Panc1 (cell line): ENCODE measurements around the gene B4GALT2. TPM values are rescaled to one million over a fixed set of nuclear protein-coding genes. Genes with fewer than 3 reads are reported as not detected.
A peak's percentile ranks its signal among the peaks of the same experiment; 100 is the strongest.

ENCODE experiments used
- ATAC-seq: fragments of 200-7000 bp; cut with Tn5 transposase; 2 replicates; pipeline ENCODE4 v1.9.1; 2020; ENCODE audit warnings: mild to moderate bottlenecking, moderate library complexity
- BruUV-seq: library from RNA; stranded (reverse); fragments of 400-500 nt; replicated peaks from 2 replicates; lab custom pipeline; 2021; lab: Mats Ljungman, UMichigan
- CTCF ChIA-PET: fragments of 300-600 bp; sonication (Branson Sonifier 250); formaldehyde crosslinking; loops from one replicate; lab custom pipeline; 2022; ENCODE audit warnings: antibody characterized with exemption; lab: Charles Lee
- POLR2A ChIA-PET: fragments of 300-600 bp; sonication (Branson Sonifier 250); formaldehyde crosslinking; loops from one replicate; lab custom pipeline; 2022; ENCODE audit warnings: antibody characterized with exemption; lab: Charles Lee
- DNase-seq: peaks from one replicate; pipeline ENCODE4 v3.0.0-alpha.2; 2010; ENCODE audit warnings: low read depth, low spot score
- H3K27ac ChIP-seq: 2 replicates; pipeline ENCODE4 v1.5.1; 2011; ENCODE audit warnings: mild to moderate bottlenecking, low read length, inconsistent platforms
- H3K27me3 ChIP-seq: fragments of 200-500 bp; sonication (Bioruptor generic); 2 replicates; pipeline ENCODE4 v1.6.0; 2014; ENCODE audit warnings: low read length, inconsistent platforms; ENCODE audit not compliant: control insufficient read depth, insufficient read depth
- H3K36me3 ChIP-seq: fragments of 200-500 bp; sonication (Bioruptor generic); 2 replicates; pipeline ENCODE4 v1.5.1; 2014; ENCODE audit warnings: inconsistent platforms, mild to moderate bottlenecking, low read length, moderate library complexity; ENCODE audit not compliant: control insufficient read depth, insufficient read depth
- H3K4me1 ChIP-seq: 2 replicates; pipeline ENCODE4 v1.5.1; 2011; ENCODE audit warnings: inconsistent platforms, mild to moderate bottlenecking, low read length, moderate library complexity; ENCODE audit not compliant: control insufficient read depth, insufficient read depth
- H3K4me3 ChIP-seq, 2 experiments: 2 replicates each; pipeline ENCODE4 v1.5.1; 2011 to 2012; ENCODE audit warnings: low read depth in 2 of 2, low read length in 2 of 2, mild to moderate bottlenecking in 2 of 2, inconsistent platforms in 1 of 2, moderate library complexity in 1 of 2
- H3K9me3 ChIP-seq: fragments of 200-500 bp; sonication (Bioruptor generic); 2 replicates; pipeline ENCODE4 v1.5.1; 2014; ENCODE audit warnings: low read depth, mild to moderate bottlenecking, inconsistent platforms, low read length, moderate library complexity; ENCODE audit not compliant: control insufficient read depth, insufficient read depth
- POLR2AphosphoS5 ChIP-seq: IDR thresholded peaks from 2 replicates; pipeline ENCODE4 v1.6.1; 2012; ENCODE audit warnings: mild to moderate bottlenecking, low read depth, low read length, moderate library complexity
- REST ChIP-seq, 2 experiments: IDR thresholded peaks; 2 replicates each; pipeline ENCODE4 v1.6.1; 2011 to 2012; ENCODE audit warnings: low read depth in 2 of 2, control low read depth in 1 of 2, low read length in 1 of 2, mild to moderate bottlenecking in 1 of 2, moderate library complexity in 1 of 2; ENCODE audit not compliant: insufficient read depth in 1 of 2
- SIN3A ChIP-seq: IDR thresholded peaks from 2 replicates; pipeline ENCODE4 v1.6.1; 2012; ENCODE audit warnings: low read depth, mild to moderate bottlenecking, low read length, moderate library complexity, borderline replicate concordance; ENCODE audit not compliant: insufficient read depth
- TCF7L2 ChIP-seq: IDR thresholded peaks from 2 replicates; pipeline ENCODE4 v1.6.1; 2011; ENCODE audit warnings: mild to moderate bottlenecking, low read depth, low read length, inconsistent platforms
- in situ Hi-C: cut with HindIII; loops from 2 replicates; pipeline ENCODE4 v1.10.0; 2016; ENCODE audit warnings: low sequenced_read_pairs, low pct_unique_long_range_greater_than_20kb
- intact Hi-C: fragments of 100-400 bp; cut with micrococcal nuclease; formaldehyde crosslinking; loops from one replicate; pipeline ENCODE4 v1.10.0; 2022; ENCODE audit not compliant: unreplicated experiment
- total RNA-seq: library from RNA; stranded (reverse); gene quantifications from one replicate; pipeline ENCODE4 v1.2.1, GENCODE V29; 2021; ENCODE audit not compliant: unreplicated experiment
- TF ChIP-seq, protein P1 (sequence below): fragments of 450-650 bp; IDR thresholded peaks from 2 replicates; pipeline ENCODE4 v1.5.1; 2017; ENCODE audit warnings: mild to moderate bottlenecking

B4GALT2 gene
- total RNA-seq, 1 experiment from 2014 or later, result 90.1 TPM

DNA sequence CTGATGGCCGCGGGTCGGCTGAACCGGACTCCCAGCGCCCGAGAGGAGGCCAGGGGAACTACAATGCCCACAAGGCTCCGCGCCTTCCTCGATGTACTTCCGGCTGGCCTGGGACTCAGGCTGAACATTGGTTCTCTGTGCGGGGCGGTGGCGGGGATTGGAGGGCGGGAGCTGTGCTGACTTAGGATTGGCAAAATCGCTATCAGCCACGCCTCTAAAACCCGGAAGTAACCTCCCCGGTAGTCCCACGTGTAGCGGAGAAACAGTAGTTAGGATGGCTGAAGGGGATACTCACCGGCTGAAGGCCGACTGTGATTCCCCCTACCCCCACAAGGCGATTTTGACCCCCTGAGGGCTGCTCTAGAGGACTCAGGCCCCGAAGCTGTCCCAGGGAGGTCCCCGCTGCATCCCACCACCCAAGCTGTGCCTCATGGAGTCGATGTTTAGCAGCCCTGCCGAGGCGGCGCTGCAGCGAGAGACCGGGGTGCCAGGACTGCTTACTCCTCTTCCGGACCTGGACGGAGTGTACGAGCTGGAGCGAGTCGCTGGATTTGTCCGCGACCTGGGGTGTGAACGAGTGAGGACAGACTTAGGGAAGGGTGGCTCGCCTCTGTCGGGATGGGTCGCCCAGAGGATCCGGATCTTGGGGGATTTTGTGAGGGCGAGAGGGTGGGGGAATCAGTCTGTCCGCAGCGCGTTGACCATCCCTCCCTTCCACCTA, 9.1 kb upstream of the B4GALT2 start, which contains the start of gene DPH2:
DPH2 (plus strand) TSS at position 265 of the 721 bp plus-strand sequence; CDS start at position 431, 166 bp downstream.
- Histone ChIP-seq H3K27me3 (no peaks in the 10 kb centered on the region), H3K4me3 (peak within 1 kb of the TSS; percentile 99 to 100), H3K4me1 (peaks cover 18% of the 10 kb centered on the region), H3K36me3 (peaks cover 9% of the 10 kb centered on the region; the same call in 1 of the 2 replicates), H3K27ac (peak within 1 kb of the TSS; percentile 95), H3K9me3 (no peaks in the 10 kb centered on the region)
- TF ChIP-seq REST (IDR thresholded peaks at IDR 0.05; ENCODE audit: insufficient read depth in 1 of 2, low read depth in 2 of 2, low read length in 1 of 2), result no peak; a peak in 1 of 4 replicates
- TF ChIP-seq TCF7L2, result no peak
- TF ChIP-seq, protein P1, sequence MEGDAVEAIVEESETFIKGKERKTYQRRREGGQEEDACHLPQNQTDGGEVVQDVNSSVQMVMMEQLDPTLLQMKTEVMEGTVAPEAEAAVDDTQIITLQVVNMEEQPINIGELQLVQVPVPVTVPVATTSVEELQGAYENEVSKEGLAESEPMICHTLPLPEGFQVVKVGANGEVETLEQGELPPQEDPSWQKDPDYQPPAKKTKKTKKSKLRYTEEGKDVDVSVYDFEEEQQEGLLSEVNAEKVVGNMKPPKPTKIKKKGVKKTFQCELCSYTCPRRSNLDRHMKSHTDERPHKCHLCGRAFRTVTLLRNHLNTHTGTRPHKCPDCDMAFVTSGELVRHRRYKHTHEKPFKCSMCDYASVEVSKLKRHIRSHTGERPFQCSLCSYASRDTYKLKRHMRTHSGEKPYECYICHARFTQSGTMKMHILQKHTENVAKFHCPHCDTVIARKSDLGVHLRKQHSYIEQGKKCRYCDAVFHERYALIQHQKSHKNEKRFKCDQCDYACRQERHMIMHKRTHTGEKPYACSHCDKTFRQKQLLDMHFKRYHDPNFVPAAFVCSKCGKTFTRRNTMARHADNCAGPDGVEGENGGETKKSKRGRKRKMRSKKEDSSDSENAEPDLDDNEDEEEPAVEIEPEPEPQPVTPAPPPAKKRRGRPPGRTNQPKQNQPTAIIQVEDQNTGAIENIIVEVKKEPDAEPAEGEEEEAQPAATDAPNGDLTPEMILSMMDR, result no peak
- peak; percentile 67 for TF ChIP-seq POLR2AphosphoS5
- peak; percentile 92; the same call in 1 of the 2 replicates for TF ChIP-seq SIN3A
- CTCF ChIA-PET, result interaction anchor here (0.7 kb wide), 1 partner anchor 145 kb away, joined by 4 read pairs; no protein-coding TSS in a partner anchor
- BruUV-seq, result TSS peak; percentile 85
- DNase-seq (peak; percentile 94), ATAC-seq (peak; percentile 94)
- POLR2A ChIA-PET, result no interaction called here
- intact Hi-C loops (no loop called here), in situ Hi-C loops (no loop called here)

DNA sequence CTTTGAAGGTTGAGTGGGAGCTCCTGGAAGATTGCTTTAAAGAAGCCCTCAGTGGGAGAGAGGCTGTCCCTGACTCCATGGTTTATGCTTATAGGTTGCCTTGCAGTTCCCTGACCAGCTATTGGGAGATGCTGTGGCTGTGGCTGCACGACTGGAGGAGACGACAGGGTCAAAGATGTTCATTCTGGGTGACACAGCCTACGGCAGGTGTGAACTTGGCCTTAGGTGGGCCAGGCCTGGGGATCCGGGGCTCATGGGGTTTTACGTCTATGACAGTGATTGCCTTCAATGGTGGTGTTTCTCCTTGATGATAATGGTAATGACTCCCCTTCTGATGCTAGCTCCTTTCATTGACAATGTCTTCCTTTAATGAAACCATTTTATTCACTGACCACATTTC, 8.5 kb upstream of the B4GALT2 start:
- no TSS peak for BruUV-seq
- ATAC-seq (no peak), DNase-seq (no peak)
- TF ChIP-seq SIN3A (no peak), POLR2AphosphoS5 (no peak), REST (IDR thresholded peaks at IDR 0.05; ENCODE audit: insufficient read depth in 1 of 2, low read depth in 2 of 2, low read length in 1 of 2) (no peak), TCF7L2 (no peak)
- TF ChIP-seq, protein P1, result no peak
- Histone ChIP-seq H3K27me3 (no peaks in the 10 kb centered on the region), H3K27ac (peak overlapping the region; percentile 95), H3K4me1 (peaks cover 18% of the 10 kb centered on the region), H3K9me3 (no peaks in the 10 kb centered on the region), H3K36me3 (peaks cover 9% of the 10 kb centered on the region; the same call in 1 of the 2 replicates), H3K4me3 (peak overlapping the region; percentile 99 to 100)
- in situ Hi-C loops, result no loop called here
- intact Hi-C loops, result no loop called here
- POLR2A ChIA-PET, result no interaction called here
- CTCF ChIA-PET, result no interaction called here
